Heart left ventricle (tissue), 13 donors: ENCODE data around the gene FIG4.

Experiments
- POLR2A ChIP-seq, 2 donors: fragments of 450-650 bp; IDR thresholded peaks; one replicate each; pipeline ENCODE4 v1.6.1; 2017; ENCODE audit warnings: antibody characterized with exemption in 2 of 2, mild to moderate bottlenecking in 2 of 2, moderate library complexity in 2 of 2
- TF ChIP-seq, protein P1 (sequence below), 12 donors: fragments of 200-600 bp; sonication (generic) in 4 of 12; IDR thresholded peaks; one replicate each; pipeline versions ENCODE4 v1.5.0 to v1.8.0; 2018 to 2022; ENCODE audit warnings: antibody characterized with exemption in 12 of 12, mild to moderate bottlenecking in 5 of 12
- donor health status: ischemic (EF 13 %, LVEDD 7.1; RV severe dilation, severe dysfunction).
- donor health status: DM: no; HTN: yes; CAD: no.
- donor health status: DM: no; HTN: no; CAD: no.
- donor health status: ischemic (EF 25% LVEDD 6.9; RV normal size, moderate dysfunction).
- donor health status: ischemic (EF 25% LVEDD 5.7; RV mildly dilated, moderate dysfunction).
- donor health status: ischemic (EF 35%, LVEDD 5.7; RV mildly dilated, moderate dysfunction).
- donor health status: nonischemic (EF 11% LVEDD 7.7; RV severe dilation, severe dysfunction).
- donor health status: DM: yes; HTN: yes; CAD: no.
- donor health status: PGD.
- donor health status: ischemic (EF 29% LVEDD 5.4; RV normal size, mild dysfunction).
- donor health status: nonischemic (EF 23%, LVEDD 6.1; RV moderate dilation, normal function).

DNA sequence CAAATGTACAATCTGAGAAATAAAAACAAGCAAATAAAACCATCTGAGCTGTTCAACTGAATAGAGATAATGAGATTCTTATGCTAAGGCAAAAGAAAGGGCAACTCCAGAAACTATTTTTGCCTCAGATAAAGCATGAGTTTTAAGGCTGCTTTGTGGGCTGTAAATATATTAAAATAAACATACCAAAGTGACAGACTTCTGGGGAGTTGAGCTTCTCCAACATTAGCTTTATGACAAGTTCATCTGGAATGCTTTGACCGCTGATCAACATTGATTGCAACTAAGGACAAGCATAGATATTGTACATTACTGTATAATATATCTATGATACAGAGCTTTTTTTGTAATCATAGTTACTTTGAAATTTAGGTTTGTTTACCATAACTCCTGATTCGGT is 19.4 kb upstream of the FIG4 start:
- TF ChIP-seq POLR2A (IDR thresholded peaks at IDR 0.05) = no peak
- TF ChIP-seq, protein P1, sequence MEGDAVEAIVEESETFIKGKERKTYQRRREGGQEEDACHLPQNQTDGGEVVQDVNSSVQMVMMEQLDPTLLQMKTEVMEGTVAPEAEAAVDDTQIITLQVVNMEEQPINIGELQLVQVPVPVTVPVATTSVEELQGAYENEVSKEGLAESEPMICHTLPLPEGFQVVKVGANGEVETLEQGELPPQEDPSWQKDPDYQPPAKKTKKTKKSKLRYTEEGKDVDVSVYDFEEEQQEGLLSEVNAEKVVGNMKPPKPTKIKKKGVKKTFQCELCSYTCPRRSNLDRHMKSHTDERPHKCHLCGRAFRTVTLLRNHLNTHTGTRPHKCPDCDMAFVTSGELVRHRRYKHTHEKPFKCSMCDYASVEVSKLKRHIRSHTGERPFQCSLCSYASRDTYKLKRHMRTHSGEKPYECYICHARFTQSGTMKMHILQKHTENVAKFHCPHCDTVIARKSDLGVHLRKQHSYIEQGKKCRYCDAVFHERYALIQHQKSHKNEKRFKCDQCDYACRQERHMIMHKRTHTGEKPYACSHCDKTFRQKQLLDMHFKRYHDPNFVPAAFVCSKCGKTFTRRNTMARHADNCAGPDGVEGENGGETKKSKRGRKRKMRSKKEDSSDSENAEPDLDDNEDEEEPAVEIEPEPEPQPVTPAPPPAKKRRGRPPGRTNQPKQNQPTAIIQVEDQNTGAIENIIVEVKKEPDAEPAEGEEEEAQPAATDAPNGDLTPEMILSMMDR (IDR thresholded peaks at IDR 0.05) = no peak
